Sigmoid colon (tissue), 4 donors: ENCODE results near the gene CAPNS1.

Experiments
- CTCF ChIP-seq, 4 experiments: fragments of 450-650 bp in 3 of 4; fragments of 200-600 bp in 1 of 4; IDR thresholded peaks; one replicate each; pipeline ENCODE4 v1.5.1; 2016 to 2019; ENCODE audit warnings: antibody characterized with exemption in 4 of 4, mild to moderate bottlenecking in 3 of 4, moderate library complexity in 2 of 4
- EP300 ChIP-seq, 4 donors: sonication (generic); formaldehyde crosslinking; IDR thresholded peaks; one replicate each; pipeline ENCODE4 v1.6.1; 2017; ENCODE audit warnings: antibody characterized with exemption in 4 of 4
- POLR2A ChIP-seq, 2 donors: fragments of 450-650 bp; IDR thresholded peaks; one replicate each; pipeline ENCODE4 v1.6.1; 2016; ENCODE audit warnings: antibody characterized with exemption in 2 of 2, mild to moderate bottlenecking in 2 of 2, moderate library complexity in 2 of 2
- POLR2AphosphoS5 ChIP-seq, 4 donors: sonication (generic); formaldehyde crosslinking; IDR thresholded peaks; one replicate each; pipeline ENCODE4 v1.6.1; 2017; ENCODE audit warnings: antibody characterized with exemption in 4 of 4

- no peak for TF ChIP-seq CTCF (IDR thresholded peaks at IDR 0.05)
- TF ChIP-seq POLR2AphosphoS5 (IDR thresholded peaks at IDR 0.05) = no peak
- no peak for TF ChIP-seq EP300 (IDR thresholded peaks at IDR 0.05)
- no peak for TF ChIP-seq POLR2A (IDR thresholded peaks at IDR 0.05)
Measured at GRCh38 chr19:36106441-36106840, 33.4 kb upstream of the CAPNS1 start.
